GM19397 (cell line): ENCODE results near the gene MAPT.

Experiments
- ATAC-seq: cut with Tn5 transposase; IDR thresholded peaks from one replicate; pipeline ENCODE4 v1.9.1; 2021; ENCODE audit warnings: mild to moderate bottlenecking, moderate library complexity; ENCODE audit not compliant: unreplicated experiment

MAPT gene

DNA sequence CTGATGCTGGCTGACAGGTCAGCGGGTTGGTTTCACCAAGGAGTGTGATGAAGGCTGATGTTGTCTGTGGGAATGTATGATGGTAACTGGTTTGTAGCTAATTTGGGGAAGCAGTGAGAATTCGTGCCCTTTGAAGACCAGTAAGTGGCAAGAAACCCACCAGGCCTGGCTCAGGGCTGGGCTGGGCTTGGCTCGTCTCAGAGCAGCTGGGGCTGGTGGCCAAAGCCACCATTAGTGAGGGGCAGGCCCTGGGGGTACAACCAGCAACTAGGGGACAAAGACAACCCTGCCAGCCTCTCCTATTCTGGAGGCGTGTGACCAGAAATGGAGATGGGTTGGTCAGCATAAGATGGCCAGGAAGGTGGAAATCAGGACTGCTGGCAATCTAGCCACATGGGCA is 91.7 kb downstream of the MAPT start:
- no peak for ATAC-seq

DNA sequence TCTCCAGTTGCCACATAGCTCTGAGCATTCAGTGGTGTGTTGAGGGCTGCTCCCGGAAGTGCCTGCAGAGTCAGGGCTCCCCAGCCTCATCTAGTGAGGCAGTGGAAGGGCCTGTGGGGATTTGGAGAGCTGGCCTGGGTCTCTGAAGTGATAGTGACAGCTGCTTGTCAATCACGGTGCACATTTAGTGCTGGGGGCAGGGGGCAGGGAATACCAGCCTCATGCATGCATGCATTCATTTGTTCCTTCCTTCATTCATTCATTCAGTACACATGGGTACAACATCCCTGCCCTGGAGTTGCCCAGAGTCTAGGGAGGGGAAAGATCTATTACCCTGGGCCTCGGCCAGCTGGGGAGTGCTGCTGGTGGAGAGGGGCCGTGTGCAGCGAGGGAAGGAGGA is 93.4 kb downstream of the MAPT start:
- no peak for ATAC-seq

DNA sequence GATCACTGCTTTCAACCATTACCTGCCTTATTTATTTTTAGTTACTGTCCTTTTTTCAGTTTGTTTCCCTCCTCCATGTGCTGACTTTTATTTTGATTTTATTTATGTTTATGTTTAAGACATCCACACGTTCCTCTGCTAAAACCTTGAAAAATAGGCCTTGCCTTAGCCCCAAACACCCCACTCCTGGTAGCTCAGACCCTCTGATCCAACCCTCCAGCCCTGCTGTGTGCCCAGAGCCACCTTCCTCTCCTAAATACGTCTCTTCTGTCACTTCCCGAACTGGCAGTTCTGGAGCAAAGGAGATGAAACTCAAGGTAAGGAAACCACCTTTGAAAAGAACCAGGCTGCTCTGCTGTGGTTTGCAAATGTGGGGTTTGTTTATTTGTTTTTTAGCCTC is 95.4 kb downstream of the MAPT start:
- ATAC-seq = no peak

DNA sequence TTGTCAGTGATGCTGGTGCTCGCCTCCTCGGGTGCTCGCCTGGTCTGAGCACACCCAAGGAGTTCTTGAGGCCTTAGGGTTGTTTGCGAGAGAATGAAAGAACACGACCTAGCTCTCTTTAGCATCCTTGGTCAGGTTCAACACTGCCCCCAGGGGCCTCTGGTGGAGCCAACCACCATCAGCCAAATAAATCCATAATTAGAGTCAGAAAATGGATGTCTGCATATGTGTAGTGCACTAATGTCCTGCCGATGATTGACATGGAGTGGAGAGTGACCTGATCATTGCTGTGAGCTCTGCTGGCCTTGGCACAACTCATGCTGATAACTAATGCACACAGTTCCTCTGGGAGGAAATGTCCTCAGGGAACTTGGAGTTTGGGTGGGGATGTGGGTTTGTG is 96.5 kb downstream of the MAPT start:
- ATAC-seq = no peak

DNA sequence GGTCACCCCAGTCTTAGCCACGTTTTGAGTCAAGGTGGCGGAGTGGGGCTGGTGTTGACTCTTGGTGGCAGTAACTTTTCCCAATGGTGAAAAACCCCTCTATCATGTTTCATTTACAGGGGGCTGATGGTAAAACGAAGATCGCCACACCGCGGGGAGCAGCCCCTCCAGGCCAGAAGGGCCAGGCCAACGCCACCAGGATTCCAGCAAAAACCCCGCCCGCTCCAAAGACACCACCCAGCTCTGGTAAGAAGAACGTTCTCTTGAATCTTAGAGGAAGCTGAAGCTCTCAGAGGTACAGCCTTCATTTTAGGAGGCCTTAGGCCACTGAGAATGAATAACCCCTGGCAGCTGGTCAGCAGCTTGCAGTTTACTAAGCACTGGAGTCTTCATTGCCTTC is 97.0 kb downstream of the MAPT start:
- ATAC-seq = no peak

DNA sequence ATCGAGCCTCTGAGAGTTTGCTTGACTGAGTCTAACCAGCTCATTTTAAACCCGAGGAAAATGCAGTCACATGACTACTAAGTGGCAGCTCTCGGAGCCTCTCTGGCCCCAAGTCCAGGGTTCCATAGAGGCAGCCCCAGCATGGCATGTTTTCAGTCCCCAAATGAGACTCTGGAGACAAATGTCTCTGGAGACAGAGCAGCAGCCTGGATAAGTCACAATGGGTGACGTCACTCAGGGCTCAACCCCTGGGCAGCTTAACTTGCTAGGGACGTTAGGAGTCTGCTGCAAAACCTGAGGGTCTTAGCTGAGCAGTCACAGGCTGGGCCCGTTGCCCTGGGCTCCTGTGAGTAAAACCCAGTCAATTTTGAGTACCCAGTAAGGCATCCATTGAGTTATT is 97.8 kb downstream of the MAPT start:
- ATAC-seq = no peak

DNA sequence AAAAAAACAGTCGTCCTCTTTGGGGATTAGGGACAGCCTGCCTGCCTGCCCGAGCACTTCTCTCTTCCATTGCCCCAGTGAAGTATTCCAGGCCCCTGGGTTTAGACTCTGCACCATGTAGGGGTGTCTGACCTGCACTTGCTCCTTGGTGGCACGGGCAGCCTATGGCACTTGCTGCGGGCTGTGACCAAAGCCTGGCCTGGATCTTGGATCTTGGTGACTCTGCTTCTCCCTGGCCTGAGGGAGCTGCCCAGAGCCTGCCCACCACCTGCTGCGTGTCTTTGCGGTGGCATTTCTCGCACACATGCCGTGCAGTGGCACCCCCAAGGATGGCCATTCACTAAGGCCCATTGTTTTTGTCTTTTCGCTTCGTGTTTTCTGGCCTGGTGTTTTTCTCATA is 98.5 kb downstream of the MAPT start:
- ATAC-seq = no peak

DNA sequence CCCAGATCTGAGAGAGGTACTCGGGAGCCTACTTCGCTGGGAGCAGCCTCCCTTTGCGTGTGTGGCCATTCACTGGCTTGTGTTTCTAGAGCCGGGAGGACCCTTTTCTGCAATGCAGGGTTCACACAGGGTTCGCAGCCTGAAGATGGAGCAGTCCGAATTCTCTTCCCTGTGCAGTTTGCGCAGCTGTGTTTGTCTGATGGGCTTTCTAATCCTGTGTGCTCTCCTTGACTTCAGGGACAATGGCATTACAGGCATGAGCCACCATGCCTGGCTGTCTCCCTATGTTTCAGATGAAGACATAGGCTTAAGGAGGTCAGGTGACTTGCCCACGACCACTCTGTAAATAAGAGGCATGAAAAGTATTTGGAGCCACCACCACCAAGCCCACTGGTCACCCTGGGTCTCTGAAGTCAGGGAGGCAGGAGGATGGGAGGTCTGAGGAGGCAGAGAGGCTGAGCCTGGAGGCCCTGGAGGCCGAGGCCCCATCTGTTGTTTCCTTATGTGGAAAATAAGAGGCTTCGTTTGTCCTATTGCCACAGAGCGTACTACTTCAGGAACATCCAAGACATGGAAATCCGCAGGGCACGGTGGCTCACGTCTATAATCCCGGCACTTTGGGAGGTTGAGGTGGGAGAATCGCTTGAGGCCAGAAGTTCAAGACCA is 99.7 kb downstream of the MAPT start:
- ATAC-seq = no peak

DNA sequence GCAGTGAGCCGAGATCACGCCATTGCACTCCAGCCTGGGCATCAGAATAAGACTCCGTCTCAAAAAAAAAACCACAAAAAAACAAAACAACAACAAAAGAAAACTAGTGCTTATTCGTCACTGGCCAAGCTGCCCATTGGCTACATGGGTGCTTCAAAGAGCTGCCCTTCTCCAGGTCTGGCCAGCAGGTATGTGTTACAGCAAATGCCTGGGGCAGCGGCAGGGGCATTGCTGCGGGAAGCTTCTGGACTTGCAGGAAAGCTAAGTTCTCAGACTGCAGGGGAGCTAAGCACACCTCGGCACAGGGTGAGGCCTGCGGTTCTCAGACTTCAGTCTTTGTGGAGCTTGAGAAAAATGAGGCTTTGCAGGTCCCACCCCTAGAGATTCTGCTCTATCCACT is 100.6 kb downstream of the MAPT start:
- no peak for ATAC-seq

DNA sequence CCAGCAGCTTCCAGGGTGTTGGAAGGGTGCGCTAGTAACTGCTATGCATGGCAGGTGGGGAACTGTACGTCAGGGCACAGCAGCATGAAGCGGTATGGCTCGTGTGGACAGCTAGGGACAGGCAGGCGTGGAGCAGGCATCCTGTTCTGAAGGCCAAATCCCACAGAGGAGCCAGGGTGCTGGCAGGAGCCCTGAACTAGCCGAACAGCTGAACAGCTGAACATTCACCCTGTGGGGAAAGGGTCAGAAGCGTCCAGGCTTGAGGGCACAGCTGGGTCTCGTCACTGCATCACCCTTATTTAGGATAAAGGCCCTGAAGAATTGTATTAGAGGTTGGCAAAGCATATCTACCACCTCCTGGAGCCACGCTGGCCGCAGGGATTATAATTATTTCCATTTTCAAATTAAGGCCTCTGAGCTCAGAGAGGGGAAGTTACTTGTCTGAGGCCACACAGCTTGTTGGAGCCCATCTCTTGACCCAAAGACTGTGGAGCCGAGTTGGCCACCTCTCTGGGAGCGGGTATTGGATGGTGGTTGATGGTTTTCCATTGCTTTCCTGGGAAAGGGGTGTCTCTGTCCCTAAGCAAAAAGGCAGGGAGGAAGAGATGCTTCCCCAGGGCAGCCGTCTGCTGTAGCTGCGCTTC is 101.4 kb downstream of the MAPT start:
- no peak for ATAC-seq

DNA sequence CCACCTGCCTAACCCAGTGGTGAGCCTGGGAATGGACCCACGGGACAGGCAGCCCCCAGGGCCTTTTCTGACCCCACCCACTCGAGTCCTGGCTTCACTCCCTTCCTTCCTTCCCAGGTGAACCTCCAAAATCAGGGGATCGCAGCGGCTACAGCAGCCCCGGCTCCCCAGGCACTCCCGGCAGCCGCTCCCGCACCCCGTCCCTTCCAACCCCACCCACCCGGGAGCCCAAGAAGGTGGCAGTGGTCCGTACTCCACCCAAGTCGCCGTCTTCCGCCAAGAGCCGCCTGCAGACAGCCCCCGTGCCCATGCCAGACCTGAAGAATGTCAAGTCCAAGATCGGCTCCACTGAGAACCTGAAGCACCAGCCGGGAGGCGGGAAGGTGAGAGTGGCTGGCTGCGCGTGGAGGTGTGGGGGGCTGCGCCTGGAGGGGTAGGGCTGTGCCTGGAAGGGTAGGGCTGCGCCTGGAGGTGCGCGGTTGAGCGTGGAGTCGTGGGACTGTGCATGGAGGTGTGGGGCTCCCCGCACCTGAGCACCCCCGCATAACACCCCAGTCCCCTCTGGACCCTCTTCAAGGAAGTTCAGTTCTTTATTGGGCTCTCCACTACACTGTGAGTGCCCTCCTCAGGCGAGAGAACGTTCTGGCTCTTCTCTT is 102.1 kb downstream of the MAPT start:
- no peak for ATAC-seq

DNA sequence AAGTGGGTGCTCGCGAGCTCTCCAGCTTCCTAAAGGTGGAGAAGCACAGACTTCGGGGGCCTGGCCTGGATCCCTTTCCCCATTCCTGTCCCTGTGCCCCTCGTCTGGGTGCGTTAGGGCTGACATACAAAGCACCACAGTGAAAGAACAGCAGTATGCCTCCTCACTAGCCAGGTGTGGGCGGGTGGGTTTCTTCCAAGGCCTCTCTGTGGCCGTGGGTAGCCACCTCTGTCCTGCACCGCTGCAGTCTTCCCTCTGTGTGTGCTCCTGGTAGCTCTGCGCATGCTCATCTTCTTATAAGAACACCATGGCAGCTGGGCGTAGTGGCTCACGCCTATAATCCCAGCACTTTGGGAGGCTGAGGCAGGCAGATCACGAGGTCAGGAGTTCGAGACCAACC is 102.8 kb downstream of the MAPT start:
- ATAC-seq = no peak

DNA sequence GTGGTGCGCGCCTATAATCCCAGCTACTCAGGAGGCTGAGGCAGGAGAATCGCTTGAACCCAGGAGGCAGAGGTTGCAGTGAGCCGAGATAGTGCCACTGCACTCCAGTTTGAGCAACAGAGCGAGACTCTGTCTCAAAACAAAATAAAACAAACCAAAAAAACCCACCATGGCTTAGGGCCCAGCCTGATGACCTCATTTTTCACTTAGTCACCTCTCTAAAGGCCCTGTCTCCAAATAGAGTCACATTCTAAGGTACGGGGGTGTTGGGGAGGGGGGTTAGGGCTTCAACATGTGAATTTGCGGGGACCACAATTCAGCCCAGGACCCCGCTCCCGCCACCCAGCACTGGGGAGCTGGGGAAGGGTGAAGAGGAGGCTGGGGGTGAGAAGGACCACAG is 103.3 kb downstream of the MAPT start:
- no peak for ATAC-seq

DNA sequence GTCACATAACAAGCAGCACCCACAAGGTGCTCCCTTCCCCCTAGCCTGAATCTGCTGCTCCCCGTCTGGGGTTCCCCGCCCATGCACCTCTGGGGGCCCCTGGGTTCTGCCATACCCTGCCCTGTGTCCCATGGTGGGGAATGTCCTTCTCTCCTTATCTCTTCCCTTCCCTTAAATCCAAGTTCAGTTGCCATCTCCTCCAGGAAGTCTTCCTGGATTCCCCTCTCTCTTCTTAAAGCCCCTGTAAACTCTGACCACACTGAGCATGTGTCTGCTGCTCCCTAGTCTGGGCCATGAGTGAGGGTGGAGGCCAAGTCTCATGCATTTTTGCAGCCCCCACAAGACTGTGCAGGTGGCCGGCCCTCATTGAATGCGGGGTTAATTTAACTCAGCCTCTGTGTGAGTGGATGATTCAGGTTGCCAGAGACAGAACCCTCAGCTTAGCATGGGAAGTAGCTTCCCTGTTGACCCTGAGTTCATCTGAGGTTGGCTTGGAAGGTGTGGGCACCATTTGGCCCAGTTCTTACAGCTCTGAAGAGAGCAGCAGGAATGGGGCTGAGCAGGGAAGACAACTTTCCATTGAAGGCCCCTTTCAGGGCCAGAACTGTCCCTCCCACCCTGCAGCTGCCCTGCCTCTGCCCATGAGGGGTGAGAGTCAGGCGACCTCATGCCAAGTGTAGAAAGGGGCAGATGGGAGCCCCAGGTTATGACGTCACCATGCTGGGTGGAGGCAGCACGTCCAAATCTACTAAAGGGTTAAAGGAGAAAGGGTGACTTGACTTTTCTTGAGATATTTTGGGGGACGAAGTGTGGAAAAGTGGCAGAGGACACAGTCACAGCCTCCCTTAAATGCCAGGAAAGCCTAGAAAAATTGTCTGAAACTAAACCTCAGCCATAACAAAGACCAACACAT is 104.9 kb downstream of the MAPT start, which contains the start of gene STH:
TSS of gene STH (plus strand) at position 264 of the 913 bp plus-strand sequence. CDS start at position 294, 30 bp downstream.
- ATAC-seq = no peak

DNA sequence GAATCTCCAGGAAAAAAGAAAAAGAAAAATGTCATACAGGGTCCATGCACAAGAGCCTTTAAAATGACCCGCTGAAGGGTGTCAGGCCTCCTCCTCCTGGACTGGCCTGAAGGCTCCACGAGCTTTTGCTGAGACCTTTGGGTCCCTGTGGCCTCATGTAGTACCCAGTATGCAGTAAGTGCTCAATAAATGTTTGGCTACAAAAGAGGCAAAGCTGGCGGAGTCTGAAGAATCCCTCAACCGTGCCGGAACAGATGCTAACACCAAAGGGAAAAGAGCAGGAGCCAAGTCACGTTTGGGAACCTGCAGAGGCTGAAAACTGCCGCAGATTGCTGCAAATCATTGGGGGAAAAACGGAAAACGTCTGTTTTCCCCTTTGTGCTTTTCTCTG is 105.5 kb downstream of the MAPT start:
- ATAC-seq = no peak

DNA sequence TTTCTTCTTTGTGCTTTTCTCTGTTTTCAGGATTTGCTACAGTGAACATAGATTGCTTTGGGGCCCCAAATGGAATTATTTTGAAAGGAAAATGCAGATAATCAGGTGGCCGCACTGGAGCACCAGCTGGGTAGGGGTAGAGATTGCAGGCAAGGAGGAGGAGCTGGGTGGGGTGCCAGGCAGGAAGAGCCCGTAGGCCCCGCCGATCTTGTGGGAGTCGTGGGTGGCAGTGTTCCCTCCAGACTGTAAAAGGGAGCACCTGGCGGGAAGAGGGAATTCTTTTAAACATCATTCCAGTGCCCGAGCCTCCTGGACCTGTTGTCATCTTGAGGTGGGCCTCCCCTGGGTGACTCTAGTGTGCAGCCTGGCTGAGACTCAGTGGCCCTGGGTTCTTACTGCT is 105.9 kb downstream of the MAPT start:
- ATAC-seq = no peak

DNA sequence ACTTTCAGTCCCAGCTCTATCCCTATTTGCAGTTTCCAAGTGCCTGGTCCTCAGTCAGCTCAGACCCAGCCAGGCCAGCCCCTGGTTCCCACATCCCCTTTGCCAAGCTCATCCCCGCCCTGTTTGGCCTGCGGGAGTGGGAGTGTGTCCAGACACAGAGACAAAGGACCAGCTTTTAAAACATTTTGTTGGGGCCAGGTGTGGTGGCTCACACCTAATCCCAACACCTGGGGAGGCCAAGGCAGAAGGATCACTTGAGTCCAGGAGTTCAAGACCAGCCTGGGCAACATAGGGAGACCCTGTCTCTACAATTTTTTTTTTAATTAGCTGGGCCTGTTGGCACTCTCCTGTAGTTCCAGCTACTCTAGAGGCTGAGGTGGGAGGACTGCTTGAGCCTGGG is 106.4 kb downstream of the MAPT start:
- no peak for ATAC-seq

DNA sequence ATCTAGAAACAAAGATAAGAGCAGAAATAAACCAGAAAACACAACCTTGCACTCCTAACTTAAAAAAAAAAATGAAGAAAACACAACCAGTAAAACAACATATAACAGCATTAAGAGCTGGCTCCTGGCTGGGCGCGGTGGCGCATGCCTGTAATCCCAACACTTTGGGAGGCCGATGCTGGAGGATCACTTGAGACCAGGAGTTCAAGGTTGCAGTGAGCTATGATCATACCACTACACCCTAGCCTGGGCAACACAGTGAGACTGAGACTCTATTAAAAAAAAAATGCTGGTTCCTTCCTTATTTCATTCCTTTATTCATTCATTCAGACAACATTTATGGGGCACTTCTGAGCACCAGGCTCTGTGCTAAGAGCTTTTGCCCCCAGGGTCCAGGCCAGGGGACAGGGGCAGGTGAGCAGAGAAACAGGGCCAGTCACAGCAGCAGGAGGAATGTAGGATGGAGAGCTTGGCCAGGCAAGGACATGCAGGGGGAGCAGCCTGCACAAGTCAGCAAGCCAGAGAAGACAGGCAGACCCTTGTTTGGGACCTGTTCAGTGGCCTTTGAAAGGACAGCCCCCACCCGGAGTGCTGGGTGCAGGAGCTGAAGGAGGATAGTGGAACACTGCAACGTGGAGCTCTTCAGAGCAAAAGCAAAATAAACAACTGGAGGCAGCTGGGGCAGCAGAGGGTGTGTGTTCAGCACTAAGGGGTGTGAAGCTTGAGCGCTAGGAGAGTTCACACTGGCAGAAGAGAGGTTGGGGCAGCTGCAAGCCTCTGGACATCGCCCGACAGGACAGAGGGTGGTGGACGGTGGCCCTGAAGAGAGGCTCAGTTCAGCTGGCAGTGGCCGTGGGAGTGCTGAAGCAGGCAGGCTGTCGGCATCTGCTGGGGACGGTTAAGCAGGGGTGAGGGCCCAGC is 107.3 kb downstream of the MAPT start:
- ATAC-seq = no peak

DNA sequence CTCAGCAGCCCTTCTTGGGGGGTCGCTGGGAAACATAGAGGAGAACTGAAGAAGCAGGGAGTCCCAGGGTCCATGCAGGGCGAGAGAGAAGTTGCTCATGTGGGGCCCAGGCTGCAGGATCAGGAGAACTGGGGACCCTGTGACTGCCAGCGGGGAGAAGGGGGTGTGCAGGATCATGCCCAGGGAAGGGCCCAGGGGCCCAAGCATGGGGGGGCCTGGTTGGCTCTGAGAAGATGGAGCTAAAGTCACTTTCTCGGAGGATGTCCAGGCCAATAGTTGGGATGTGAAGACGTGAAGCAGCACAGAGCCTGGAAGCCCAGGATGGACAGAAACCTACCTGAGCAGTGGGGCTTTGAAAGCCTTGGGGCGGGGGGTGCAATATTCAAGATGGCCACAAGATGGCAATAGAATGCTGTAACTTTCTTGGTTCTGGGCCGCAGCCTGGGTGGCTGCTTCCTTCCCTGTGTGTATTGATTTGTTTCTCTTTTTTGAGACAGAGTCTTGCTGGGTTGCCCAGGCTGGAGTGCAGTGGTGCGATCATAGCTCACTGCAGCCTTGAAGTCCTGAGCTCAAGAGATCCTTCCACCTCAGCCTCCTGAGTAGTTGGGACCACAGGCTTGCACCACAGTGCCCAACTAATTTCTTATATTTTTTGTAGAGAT is 108.1 kb downstream of the MAPT start:
- no peak for ATAC-seq

DNA sequence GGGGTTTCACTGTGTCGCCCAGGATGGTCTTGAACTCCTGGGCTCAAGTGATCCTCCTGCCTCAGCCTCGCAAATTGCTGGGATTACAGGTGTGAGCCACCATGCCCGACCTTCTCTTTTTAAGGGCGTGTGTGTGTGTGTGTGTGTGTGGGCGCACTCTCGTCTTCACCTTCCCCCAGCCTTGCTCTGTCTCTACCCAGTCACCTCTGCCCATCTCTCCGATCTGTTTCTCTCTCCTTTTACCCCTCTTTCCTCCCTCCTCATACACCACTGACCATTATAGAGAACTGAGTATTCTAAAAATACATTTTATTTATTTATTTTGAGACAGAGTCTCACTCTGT is 108.6 kb downstream of the MAPT start:
- no peak for ATAC-seq
